Keratinocyte (primary cell): Measurements from ENCODE around the gene DHPS. TPM values are rescaled to one million over a fixed set of nuclear protein-coding genes. Genes with fewer than 3 reads are reported as not detected.

Experiments
- DNase-seq: peaks from one replicate; pipeline ENCODE4 v3.0.0-alpha.2; 2011; ENCODE audit warnings: low read depth, missing footprints, low spot score
- FAIRE-seq: peaks from 2 replicates; lab custom pipeline; 2011; peaks lifted over from hg19 to GRCh38; lab: Jason Lieb, UNC
- H2AFZ ChIP-seq: 2 replicates; pipeline ENCODE4 v1.6.0; 2012; ENCODE audit warnings: low read length, control low read depth, inconsistent platforms; ENCODE audit not compliant: control insufficient read depth
- H3K27ac ChIP-seq: 2 replicates; pipeline ENCODE4 v1.5.1; 2011; ENCODE audit warnings: low read length; ENCODE audit not compliant: control insufficient read depth, insufficient read depth
- H3K27me3 ChIP-seq: 3 replicates; pipeline ENCODE4 v1.6.0; 2011; ENCODE audit warnings: low read length; ENCODE audit not compliant: control insufficient read depth, insufficient read depth; ENCODE audit errors: extremely low read depth
- H3K36me3 ChIP-seq, 2 experiments: 2 replicates in 1 of 2; 3 replicates in 1 of 2; pipeline ENCODE4 v1.5.1; 2011; ENCODE audit warnings: low read length in 2 of 2, mild to moderate bottlenecking in 1 of 2; ENCODE audit not compliant: control insufficient read depth in 2 of 2, insufficient read depth in 2 of 2; ENCODE audit errors: extremely low read depth in 1 of 2
- H3K4me1 ChIP-seq: 3 replicates; pipeline ENCODE4 v1.5.1; 2011; ENCODE audit warnings: low read length; ENCODE audit not compliant: control insufficient read depth, insufficient read depth; ENCODE audit errors: extremely low read depth
- H3K4me2 ChIP-seq: 3 replicates; pipeline ENCODE4 v1.6.0; 2011; ENCODE audit warnings: low read depth, low read length; ENCODE audit not compliant: control insufficient read depth, insufficient read depth; ENCODE audit errors: extremely low read depth
- H3K4me3 ChIP-seq, 3 experiments: fragments of 200-600 bp in 1 of 3; sonication (generic) in 1 of 3; 2 replicates in 2 of 3; 3 replicates in 1 of 3; pipeline ENCODE4 v1.5.1; 2011 to 2016; ENCODE audit warnings: low read length in 3 of 3, mild to moderate bottlenecking in 3 of 3, control low read depth in 2 of 3, inconsistent platforms in 1 of 3, low read depth in 1 of 3, mixed read lengths in 1 of 3, mixed run types in 1 of 3, moderate library complexity in 1 of 3; ENCODE audit not compliant: control insufficient read depth in 2 of 3, insufficient read depth in 2 of 3; ENCODE audit errors: extremely low read depth in 1 of 3
- H3K79me2 ChIP-seq: 2 replicates; pipeline ENCODE4 v1.6.0; 2012; ENCODE audit warnings: low read length; ENCODE audit not compliant: control insufficient read depth, insufficient read depth
- H3K9ac ChIP-seq: 3 replicates; pipeline ENCODE4 v1.6.0; 2011; ENCODE audit warnings: low read length; ENCODE audit not compliant: control insufficient read depth, insufficient read depth; ENCODE audit errors: extremely low read depth
- H3K9me1 ChIP-seq: 3 replicates; pipeline ENCODE4 v1.6.0; 2011; ENCODE audit warnings: low read length; ENCODE audit not compliant: control insufficient read depth, insufficient read depth; ENCODE audit errors: extremely low read depth
- H3K9me3 ChIP-seq: 2 replicates; pipeline ENCODE4 v1.5.1; 2012; ENCODE audit warnings: low read depth, low read length; ENCODE audit not compliant: control insufficient read depth
- H4K20me1 ChIP-seq: 3 replicates; pipeline ENCODE4 v1.6.0; 2011; ENCODE audit warnings: low read length; ENCODE audit not compliant: control insufficient read depth, insufficient read depth; ENCODE audit errors: extremely low read depth
- CTCF ChIP-seq, 3 experiments: IDR thresholded peaks in 1 of 3; conservative IDR thresholded peaks in 1 of 3; optimal IDR thresholded peaks in 1 of 3; 2 replicates in 2 of 3; 3 replicates in 1 of 3; pipeline versions ENCODE3 to v1.5.1; 2011; ENCODE audit warnings: low read length in 3 of 3, mild to moderate bottlenecking in 3 of 3, moderate library complexity in 2 of 3, control low read depth in 1 of 3, inconsistent platforms in 1 of 3; ENCODE audit not compliant: insufficient read depth in 2 of 3; ENCODE audit errors: extremely low read depth in 1 of 3
- EZH2 ChIP-seq: IDR thresholded peaks from one replicate; pipeline ENCODE4 v1.6.1; 2012; ENCODE audit warnings: inconsistent platforms, mild to moderate bottlenecking, low read length, moderate library complexity
- dilution Hi-C: fragments of 300-500 bp; cut with MboI; formaldehyde crosslinking; loops from one replicate; pipeline ENCODE4 v1.7.0; 2020; ENCODE audit warnings: low sequenced_read_pairs; ENCODE audit not compliant: extremely low pct_ligation_motif_present
- polyA plus RNA-seq, 5 experiments: library from polyadenylated mRNA; depleted of rRNA in 3 of 5; stranded (reverse) in 3 of 5; stranded (forward) in 1 of 5; unstranded in 1 of 5; fragments of >200 nt; gene quantifications; 1 replicate in 1 of 5; 2 replicates in 3 of 5; 3 replicates in 1 of 5; pipeline versions ENCODE4 v1.2.1 to v1.2.3, GENCODE V29; 2011 to 2012; ENCODE audit warnings: missing spikeins in 2 of 5, low read depth in 1 of 5, low replicate concordance in 1 of 5

The DHPS gene
- polyA plus RNA-seq, 1 donor (not counting 4 experiments of a cell fraction or from before 2014, with no cell fraction given) = 36.5 TPM

- Histone ChIP-seq H4K20me1 (no peaks in the 10 kb centered on the region), H3K27me3 (no peaks in the 10 kb centered on the region), H3K4me1 (peaks cover 6% of the 10 kb centered on the region), H3K79me2 (peaks cover 4% of the 10 kb centered on the region), H2AFZ (peak within 1 kb of the TSS; percentile 88), H3K9ac (peak within 1 kb of the TSS; percentile 82), H3K4me2 (peak within 1 kb of the TSS; percentile 93), H3K36me3 (peaks cover 12 to 23% of the 10 kb centered on the region in 2 experiments), H3K4me3 (peak within 1 kb of the TSS; percentile 59 to 88 (median 79)), H3K9me1 (peaks cover 4% of the 10 kb centered on the region), H3K9me3 (no peaks in the 10 kb centered on the region), H3K27ac (peak within 1 kb of the TSS; percentile 34)
- peak; percentile 39 for FAIRE-seq
- no peak for DNase-seq
- no peak for TF ChIP-seq EZH2
- TF ChIP-seq CTCF (optimal IDR thresholded peaks at IDR 0.05 in 1 of 3, IDR thresholded peaks at IDR 0.05 in 1 of 3, conservative IDR thresholded peaks at IDR 0.05 in 1 of 3; ENCODE audit: extremely low read depth in 1 of 3, insufficient read depth in 2 of 3, low read length in 3 of 3) = no peak
- dilution Hi-C loops = no loop called here
Observed at GRCh38 chr19:12696366-12697335, 15.0 kb upstream of the DHPS start, which contains the start of gene FBXW9. FBXW9 (minus strand) TSS chr19:12696631; CDS start chr19:12696581, 50 bp downstream.

GRCh38 chr19:12695997-12696365 lies 14.3 kb upstream of the DHPS start:
- Histone ChIP-seq H3K4me3 (peak overlapping the region; percentile 59 to 88 (median 79)), H3K36me3 (peaks cover 11 to 22% of the 10 kb centered on the region in 2 experiments), H3K9me3 (no peaks in the 10 kb centered on the region), H4K20me1 (no peaks in the 10 kb centered on the region), H3K4me1 (peaks cover 6% of the 10 kb centered on the region), H2AFZ (peak overlapping the region; percentile 88), H3K4me2 (peak overlapping the region; percentile 93), H3K9me1 (peaks cover 4% of the 10 kb centered on the region), H3K27me3 (no peaks in the 10 kb centered on the region), H3K79me2 (peaks cover 4% of the 10 kb centered on the region), H3K9ac (peak overlapping the region; percentile 82), H3K27ac (peak overlapping the region; percentile 34)
- DNase-seq = no peak
- TF ChIP-seq CTCF (optimal IDR thresholded peaks at IDR 0.05 in 1 of 3, IDR thresholded peaks at IDR 0.05 in 1 of 3, conservative IDR thresholded peaks at IDR 0.05 in 1 of 3; ENCODE audit: extremely low read depth in 1 of 3, insufficient read depth in 2 of 3, low read length in 3 of 3) (no peak), EZH2 (no peak)
- dilution Hi-C loops = no loop called here
- no peak for FAIRE-seq
